HepG2 (cell line): ENCODE results near the gene PASK. TPM values are rescaled to one million over a fixed set of nuclear protein-coding genes. Genes with fewer than 3 reads are reported as not detected.

ENCODE experiments used
- FOXO1 ChIP-seq: sonication (generic); formaldehyde crosslinking; IDR thresholded peaks from 2 replicates; pipeline ENCODE4 v1.4.0; 2020; ENCODE audit warnings: missing genetic modification reagents
- HMGXB4 ChIP-seq, 2 experiments: sonication (generic) in 1 of 2; formaldehyde crosslinking in 1 of 2; IDR thresholded peaks; 2 replicates each; pipeline versions ENCODE4 v1.4.0 to v1.6.1; 2018 to 2020; ENCODE audit warnings: missing genetic modification reagents in 2 of 2, borderline replicate concordance in 1 of 2, low read depth in 1 of 2, mild to moderate bottlenecking in 1 of 2, missing biosample characterization in 1 of 2
- JUNB ChIP-seq: sonication (generic); formaldehyde crosslinking; IDR thresholded peaks from 2 replicates; pipeline ENCODE4 v1.8.0; 2022; ENCODE audit warnings: missing genetic modification reagents, mild to moderate bottlenecking, borderline replicate concordance
- KIAA2018 ChIP-seq: sonication (generic); formaldehyde crosslinking; IDR thresholded peaks from 2 replicates; pipeline ENCODE4 v1.5.0; 2020; ENCODE audit warnings: mild to moderate bottlenecking, missing genetic modification reagents, borderline replicate concordance
- MIER3 ChIP-seq: IDR thresholded peaks from 2 replicates; pipeline ENCODE4 v1.6.1; 2016; ENCODE audit warnings: missing compliant biosample characterization, borderline replicate concordance
- MIXL1 ChIP-seq: IDR thresholded peaks from 2 replicates; pipeline ENCODE4 v1.6.1; 2016
- MXD3 ChIP-seq: IDR thresholded peaks from 2 replicates; pipeline ENCODE4 v1.6.1; 2016; ENCODE audit warnings: mild to moderate bottlenecking, missing biosample characterization, missing genetic modification reagents
- NR2F2 ChIP-seq: IDR thresholded peaks from 2 replicates; pipeline ENCODE4 v1.6.1; 2012; ENCODE audit warnings: low read depth, inconsistent platforms, borderline replicate concordance
- TEAD3 ChIP-seq: optimal IDR thresholded peaks from 2 replicates; pipeline ENCODE3; 2016; ENCODE audit warnings: borderline replicate concordance
- ZBTB39 ChIP-seq: sonication (generic); formaldehyde crosslinking; IDR thresholded peaks from 2 replicates; pipeline ENCODE4 v1.5.0; 2020; ENCODE audit warnings: missing genetic modification reagents
- ZEB1 ChIP-seq: IDR thresholded peaks from 2 replicates; pipeline ENCODE4 v1.6.1; 2012; ENCODE audit warnings: mild to moderate bottlenecking, low read depth, inconsistent platforms; ENCODE audit not compliant: insufficient replicate concordance
- ZFP1 ChIP-seq: IDR thresholded peaks from 2 replicates; pipeline ENCODE4 v1.6.1; 2016
- ZNF101 ChIP-seq: sonication (generic); formaldehyde crosslinking; IDR thresholded peaks from 2 replicates; pipeline ENCODE4 v1.4.0; 2020; ENCODE audit warnings: mild to moderate bottlenecking, low read depth, missing genetic modification reagents, borderline replicate concordance
- ZNF225 ChIP-seq: sonication (generic); formaldehyde crosslinking; IDR thresholded peaks from 2 replicates; pipeline ENCODE4 v1.4.0; 2020; ENCODE audit warnings: mild to moderate bottlenecking, missing genetic modification reagents
- ZNF232 ChIP-seq: sonication (generic); formaldehyde crosslinking; IDR thresholded peaks from 2 replicates; pipeline ENCODE4 v1.4.0; 2020; ENCODE audit warnings: missing genetic modification reagents, borderline replicate concordance
- ZNF530 ChIP-seq: sonication (generic); formaldehyde crosslinking; IDR thresholded peaks from 2 replicates; pipeline ENCODE4 v1.5.0; 2020; ENCODE audit warnings: low read depth, mild to moderate bottlenecking, missing genetic modification reagents
- ZNF790 ChIP-seq: sonication (generic); formaldehyde crosslinking; IDR thresholded peaks from 2 replicates; pipeline ENCODE4 v1.8.0; 2022; ENCODE audit warnings: missing genetic modification reagents, mild to moderate bottlenecking, borderline replicate concordance
- polyA plus RNA-seq, 8 experiments: library from polyadenylated mRNA; depleted of rRNA in 3 of 8; stranded (reverse) in 7 of 8; unstranded in 1 of 8; fragments of >200 nt; fragmentation: Illumina TruSeq in 4 of 8; extraction: Trizol in 4 of 8; gene quantifications; 2 replicates each; pipeline versions ENCODE4 v1.2.1 to v1.2.3, GENCODE V29; 2011 to 2016; ENCODE audit warnings: low read depth in 4 of 8, missing spikeins in 1 of 8, mixed read lengths in 1 of 8; ENCODE audit not compliant: insufficient read depth in 1 of 8
- total RNA-seq, 5 experiments: library from RNA; depleted of rRNA; stranded (reverse); fragments of >200 nt; fragmentation: Illumina TruSeq; extraction: Trizol; gene quantifications; 2 replicates each; pipeline ENCODE4 v1.2.3, GENCODE V29; 2016; ENCODE audit warnings: low read depth in 1 of 5

PASK gene
- total and polyA plus RNA-seq, 2 of the 13 experiments (the other 11 are each of a cell fraction or from before 2014, with no cell fraction given): 6.9 to 17.0 TPM

GRCh38 chr2:241149925-241150659, 820 bp upstream of the PASK start, which contains the start of gene PPP1R7 (continued):
- TF ChIP-seq ZBTB39 (no peak), JUNB (no peak), HMGXB4 (CRISPR knock-in tag; IDR thresholded peaks at IDR 0.05; ENCODE audit: borderline replicate concordance in 1 of 2, low read depth in 1 of 2) (peak; percentile 52 to 73), ZNF530 (CRISPR knock-in tag) (no peak), NR2F2 (no peak; the same call in 1 of the 2 replicates), TEAD3 (CRISPR knock-in tag) (peak; percentile 75), ZFP1 (CRISPR knock-in tag) (0 out of 2 replicates have a peak, but pooled peaks have one; percentile 5), ZNF101 (CRISPR knock-in tag) (no peak), MXD3 (CRISPR knock-in tag) (no peak), MIER3 (CRISPR knock-in tag) (no peak; the same call in 1 of the 2 replicates), ZNF232 (CRISPR knock-in tag) (peak; percentile 58; the same call in 1 of the 2 replicates), KIAA2018 (CRISPR knock-in tag) (no peak), MIXL1 (CRISPR knock-in tag) (no peak), ZNF225 (CRISPR knock-in tag) (no peak), ZEB1 (no peak), ZNF790 (CRISPR knock-in tag) (no peak), FOXO1 (CRISPR knock-in tag) (peak; percentile 5)
